OCI-LY3 (cell line): ENCODE data around the gene USP47.

Experiments used
- H2AFZ ChIP-seq: fragments of 200-600, 300-600 bp; shearing (Covaris generic); 2 replicates; pipeline ENCODE4 v1.6.0; 2014; ENCODE audit warnings: antibody characterized with exemption, low read depth, low read length
- H3K27ac ChIP-seq: fragments of 200-600, 300-600 bp; sonication (generic); 2 replicates; pipeline ENCODE4 v1.5.1; 2014; ENCODE audit warnings: mild to moderate bottlenecking, low read length, moderate library complexity, mixed read lengths
- H3K27me3 ChIP-seq: fragments of 200-600, 300-600 bp; sonication (generic); 2 replicates; pipeline ENCODE4 v1.6.1; 2014; ENCODE audit warnings: low read depth, low read length, mixed read lengths
- H3K36me3 ChIP-seq: fragments of 200-600, 300-600 bp; sonication (generic); replicated peaks from 2 replicates; pipeline ENCODE3; 2014; ENCODE audit warnings: low read depth, low read length, mixed read lengths
- H3K4me1 ChIP-seq: fragments of 300-600, 200-600 bp; sonication (generic); 2 replicates; pipeline ENCODE4 v1.6.1; 2014; ENCODE audit warnings: low read length, mixed read lengths
- H3K4me2 ChIP-seq: fragments of 200-600, 300-600 bp; sonication (generic); 2 replicates; pipeline ENCODE4 v1.6.1; 2014; ENCODE audit warnings: low read length, mixed read lengths
- H3K4me3 ChIP-seq: fragments of 300-600, 200-600 bp; sonication (generic); 2 replicates; pipeline ENCODE4 v1.5.1; 2014; ENCODE audit warnings: antibody characterized with exemption, mild to moderate bottlenecking, low read length, moderate library complexity
- H3K79me2 ChIP-seq: fragments of 300-600, 200-600 bp; shearing (Covaris generic); 2 replicates; pipeline ENCODE4 v1.6.1; 2014; ENCODE audit warnings: mild to moderate bottlenecking, low read length, mixed read lengths
- H3K9ac ChIP-seq: fragments of 300-600, 200-600 bp; shearing (Covaris generic); 2 replicates; pipeline ENCODE4 v1.6.0; 2014; ENCODE audit warnings: mild to moderate bottlenecking, low read length, moderate library complexity
- H3K9me3 ChIP-seq: fragments of 200-600, 300-600 bp; shearing (Covaris generic); 2 replicates; pipeline ENCODE4 v1.6.1; 2014; ENCODE audit warnings: low read length, mixed read lengths; ENCODE audit not compliant: insufficient read depth
- H4K20me1 ChIP-seq: fragments of 200-600, 300-600 bp; sonication (generic); 2 replicates; pipeline ENCODE4 v1.6.1; 2016; ENCODE audit warnings: low read length, mixed read lengths; ENCODE audit not compliant: insufficient read depth
- CTCF ChIP-seq: fragments of 200-600, 300-600 bp; sonication (generic); IDR thresholded peaks from 2 replicates; pipeline ENCODE4 v1.5.1; 2014; ENCODE audit warnings: antibody characterized with exemption, low read length, low read depth
- EZH2phosphoT487 ChIP-seq: fragments of 200-600 bp; shearing (Covaris generic); IDR thresholded peaks from 2 replicates; pipeline ENCODE4 v1.6.1; 2018; ENCODE audit warnings: antibody characterized with exemption, mixed run types, low read depth

USP47 gene

GRCh38 chr11:11845551-11845950 lies 3.8 kb downstream of the USP47 start:
- H3K27me3 ChIP-seq, result no peaks in the 10 kb centered on the region
- no peak overlapping the region for H2AFZ ChIP-seq
- no peaks in the 10 kb centered on the region for H3K9me3 ChIP-seq
- H3K36me3 ChIP-seq, result no peaks in the 10 kb centered on the region
- H3K4me2 ChIP-seq, result 0 out of 2 replicates have a peak overlapping the region, but pooled peaks have one; percentile 1
- no peak overlapping the region for H3K27ac ChIP-seq
- peaks cover 40% of the 10 kb centered on the region for H3K4me1 ChIP-seq
- H4K20me1 ChIP-seq, result peaks cover 74% of the 10 kb centered on the region
- TF ChIP-seq EZH2phosphoT487, result no peak
- no peak for TF ChIP-seq CTCF
- no peak overlapping the region for H3K4me3 ChIP-seq
- peaks cover 86% of the 10 kb centered on the region for H3K79me2 ChIP-seq
- H3K9ac ChIP-seq, result no peak overlapping the region

- Histone ChIP-seq H3K4me3 (no peak overlapping the region), H3K27ac (no peak overlapping the region), H2AFZ (no peak overlapping the region), H3K79me2 (peaks cover 98% of the 10 kb centered on the region), H3K27me3 (no peaks in the 10 kb centered on the region), H3K4me2 (no peak overlapping the region), H3K9me3 (no peaks in the 10 kb centered on the region), H3K4me1 (peaks cover 36% of the 10 kb centered on the region), H4K20me1 (peaks cover 89% of the 10 kb centered on the region), H3K36me3 (no peaks in the 10 kb centered on the region), H3K9ac (no peak overlapping the region)
- TF ChIP-seq EZH2phosphoT487, result no peak
- no peak for TF ChIP-seq CTCF
Observed at GRCh38 chr11:11847082-11847481, 5.3 kb downstream of the USP47 start.

- Histone ChIP-seq H3K4me1 (peaks cover 30% of the 10 kb centered on the region), H3K27ac (no peak overlapping the region), H3K9ac (no peak overlapping the region), H4K20me1 (peaks cover 91% of the 10 kb centered on the region), H3K36me3 (no peaks in the 10 kb centered on the region), H3K9me3 (no peaks in the 10 kb centered on the region), H2AFZ (no peak overlapping the region), H3K79me2 (peaks cover 98% of the 10 kb centered on the region), H3K4me3 (no peak overlapping the region), H3K27me3 (no peaks in the 10 kb centered on the region), H3K4me2 (no peak overlapping the region)
- TF ChIP-seq CTCF, result peak; percentile 83
- TF ChIP-seq EZH2phosphoT487, result no peak
Observed at GRCh38 chr11:11848891-11849746, 7.3 kb downstream of the USP47 start.

GRCh38 chr11:11850668-11851067 lies 8.9 kb downstream of the USP47 start:
- Histone ChIP-seq H3K4me2 (no peak overlapping the region), H3K27me3 (no peaks in the 10 kb centered on the region), H3K79me2 (peaks cover 97% of the 10 kb centered on the region), H4K20me1 (peaks cover 89% of the 10 kb centered on the region), H3K4me1 (peaks cover 16% of the 10 kb centered on the region), H2AFZ (no peak overlapping the region), H3K9ac (no peak overlapping the region), H3K9me3 (no peaks in the 10 kb centered on the region), H3K27ac (no peak overlapping the region), H3K4me3 (no peak overlapping the region), H3K36me3 (no peaks in the 10 kb centered on the region)
- TF ChIP-seq CTCF, result no peak
- TF ChIP-seq EZH2phosphoT487, result no peak
